ENCODE data around the gene CPSF4. TPM values are rescaled to one million over a fixed set of nuclear protein-coding genes. Genes with fewer than 3 reads are reported as not detected.

Gene CPSF4
- total RNA-seq (10 to 100 TPM; 12.6 to 21.7 (median 15.7) TPM), polyA plus RNA-seq (10 to 100 TPM; 19.7 to 20.7 TPM)
- long read RNA-seq, donor 1, transcript CPSF4-204 (8 exons, 1,738 nt), result major isoform, 25 of 69 reads
- long read RNA-seq, donor 1, transcript CPSF4-201 (8 exons, 1,691 nt), result minor isoform, 13 of 69 reads
- long read RNA-seq, donor 1, partial matches to known transcripts, result 7 of 69 reads
- long read RNA-seq, donor 1, other reads (novel, unspliced or antisense), result 20 of 69 reads
- long read RNA-seq, donor 2, transcript CPSF4-204 (8 exons, 1,738 nt), result major isoform, 15 of 43 reads
- long read RNA-seq, donor 2, transcript CPSF4-201 (8 exons, 1,691 nt), result minor isoform, 12 of 43 reads
- long read RNA-seq, donor 2, partial matches to known transcripts, result 4 of 43 reads
- long read RNA-seq, donor 2, other reads (novel, unspliced or antisense), result 10 of 43 reads
- long read RNA-seq, donor 3, transcript CPSF4-201 (8 exons, 1,691 nt), result minor isoform, 5 of 27 reads
- long read RNA-seq, donor 3, transcript CPSF4-204 (8 exons, 1,738 nt), result major isoform, 7 of 27 reads
- long read RNA-seq, donor 3, partial matches to known transcripts, result 7 of 27 reads
- long read RNA-seq, donor 3, other reads (novel, unspliced or antisense), result 7 of 27 reads

- Histone ChIP-seq H3K4me3 (peak within 1 kb of the TSS; percentile 77 to 99 (median 93)), H3K4me1 (peaks cover 2 to 52% (median 24%) of the 10 kb centered on the region in 9 donors)
- intact Hi-C loops (cut with DNase I), result no loop called here
Measured at GRCh38 chr7:99438573-99439480, at the start of gene CPSF4, which contains the start of gene PTCD1. CPSF4 (plus strand) TSS chr7:99438943; CDS start chr7:99439083, 140 bp downstream. PTCD1 (minus strand) TSS chr7:99438798; CDS start chr7:99435242, 3,556 bp downstream.

GRCh38 chr7:99389772-99390171, 49.0 kb upstream of the CPSF4 start:
- Histone ChIP-seq H3K27ac (no peak overlapping the region), H3K9me3 (no peaks in the 10 kb centered on the region), H3K27me3 (no peaks in the 10 kb centered on the region), H3K4me3 (no peak overlapping the region), H3K36me3 (peaks cover 0 to 95% (median 29%) of the 10 kb centered on the region in 9 donors), H3K4me1 (peaks cover 3 to 29% (median 21%) of the 10 kb centered on the region in 9 donors)
- no peak for DNase-seq
- WGBS, 2 donors, result 90 to 92% methylated on average over 12 to 13 of the region's 13 CpGs
- ATAC-seq, result no peak
- TF ChIP-seq CTCF (IDR thresholded peaks at IDR 0.05), result no peak
- intact Hi-C loops (cut with DNase I), result no loop called here

More at GRCh38 chr7:99438573-99439480, at the start of gene CPSF4, which contains the start of gene PTCD1:
- H3K36me3 ChIP-seq, result peaks cover 0 to 35% (median 6%) of the 10 kb centered on the region in 9 donors
- ATAC-seq, result peak; percentile 96 to 97 (median 96)
- H3K27me3 ChIP-seq, result no peaks in the 10 kb centered on the region
- 0% methylated on average over 81 to 89 of the region's 89 CpGs for WGBS, 2 donors
- peak within 1 kb of the TSS; percentile 45 to 94 (median 88) for H3K27ac ChIP-seq
- no peaks in the 10 kb centered on the region for H3K9me3 ChIP-seq
- peak; percentile 94 to 97 for DNase-seq
- peak in 2 of 9 donors; percentile 8 to 18 for TF ChIP-seq CTCF (IDR thresholded peaks at IDR 0.05)

- TF ChIP-seq CTCF (IDR thresholded peaks at IDR 0.05), result no peak
- no peaks in the 10 kb centered on the region for H3K27me3 ChIP-seq
- peaks cover 3 to 24% (median 21%) of the 10 kb centered on the region in 9 donors for H3K4me1 ChIP-seq
- WGBS, 2 donors, result 91 to 93% methylated on average over 23 of the region's 23 CpGs
- no peak overlapping the region for H3K4me3 ChIP-seq
- H3K36me3 ChIP-seq, result peaks cover 0 to 99% (median 37%) of the 10 kb centered on the region in 9 donors
- no peak overlapping the region for H3K27ac ChIP-seq
- H3K9me3 ChIP-seq, result no peaks in the 10 kb centered on the region
- no peak for DNase-seq
- intact Hi-C loops (cut with DNase I), result no loop called here
- no peak for ATAC-seq
Measured at GRCh38 chr7:99390941-99391602, 47.7 kb upstream of the CPSF4 start.
